H9 (cell line): ENCODE measurements around the gene KRTAP10-8. TPM values are rescaled to one million over a fixed set of nuclear protein-coding genes. Genes with fewer than 3 reads are reported as not detected.

ENCODE experiments used
- DNase-seq: peaks from one replicate; pipeline ENCODE4 v3.0.0-alpha.2; 2017
- H2AFZ ChIP-seq: one replicate; pipeline ENCODE4 v1.6.1; 2013; ENCODE audit warnings: mild to moderate bottlenecking, low read length, control low read depth, moderate library complexity
- H2AK5ac ChIP-seq: 2 replicates; pipeline ENCODE4 v1.6.1; 2013; ENCODE audit warnings: low read length, control low read depth, mixed read lengths; ENCODE audit not compliant: insufficient read length
- H2BK120ac ChIP-seq: one replicate; pipeline ENCODE4 v1.6.1; 2013; ENCODE audit warnings: low read depth, mild to moderate bottlenecking, low read length, control low read depth, inconsistent platforms; ENCODE audit not compliant: poor library complexity, severe bottlenecking
- H2BK12ac ChIP-seq: 2 replicates; pipeline ENCODE4 v1.6.1; 2013; ENCODE audit warnings: low read length, control low read depth, mixed read lengths, low read depth; ENCODE audit not compliant: insufficient read length
- H2BK15ac ChIP-seq: 2 replicates; pipeline ENCODE4 v1.6.1; 2013; ENCODE audit warnings: low read depth, low read length, control low read depth
- H2BK20ac ChIP-seq: one replicate; pipeline ENCODE4 v1.6.1; 2013; ENCODE audit warnings: low read depth, mild to moderate bottlenecking, low read length, control low read depth, inconsistent platforms; ENCODE audit not compliant: poor library complexity, severe bottlenecking
- H2BK5ac ChIP-seq: 2 replicates; pipeline ENCODE4 v1.6.1; 2013; ENCODE audit warnings: low read length, control low read depth, mixed read lengths; ENCODE audit not compliant: insufficient read length
- H3K14ac ChIP-seq: 2 replicates; pipeline ENCODE4 v1.6.1; 2013; ENCODE audit warnings: low read length, control low read depth; ENCODE audit not compliant: insufficient read depth
- H3K18ac ChIP-seq: 2 replicates; pipeline ENCODE4 v1.6.1; 2013; ENCODE audit warnings: low read depth, mild to moderate bottlenecking, mixed read lengths, low read length, control low read depth; ENCODE audit not compliant: insufficient read length
- H3K23ac ChIP-seq: 2 replicates; pipeline ENCODE4 v1.6.1; 2013; ENCODE audit warnings: low read length, control low read depth, mixed read lengths, low read depth; ENCODE audit not compliant: insufficient read length
- H3K23me2 ChIP-seq: 2 replicates; pipeline ENCODE4 v1.6.1; 2013; ENCODE audit warnings: low read depth, mild to moderate bottlenecking, mixed read lengths, low read length, control low read depth; ENCODE audit not compliant: insufficient read length, poor library complexity, severe bottlenecking
- H3K27ac ChIP-seq: 2 replicates; pipeline ENCODE4 v1.5.1; 2013; ENCODE audit warnings: low read length, control low read depth, mixed read lengths, low read depth; ENCODE audit not compliant: insufficient read length
- H3K27me3 ChIP-seq: 2 replicates; pipeline ENCODE4 v1.6.1; 2013; ENCODE audit warnings: low read length, control low read depth, inconsistent platforms; ENCODE audit not compliant: insufficient read depth
- H3K4ac ChIP-seq: 2 replicates; pipeline ENCODE4 v1.6.1; 2013; ENCODE audit warnings: low read depth, mild to moderate bottlenecking, control low read depth, inconsistent platforms, low read length, moderate library complexity
- H3K4me1 ChIP-seq: 2 replicates; pipeline ENCODE4 v1.6.1; 2013; ENCODE audit warnings: low read length, control low read depth, inconsistent platforms; ENCODE audit not compliant: insufficient read depth
- H3K4me2 ChIP-seq: 2 replicates; pipeline ENCODE4 v1.6.1; 2013; ENCODE audit warnings: low read length, control low read depth, mixed read lengths; ENCODE audit not compliant: insufficient read length, insufficient read depth
- H3K56ac ChIP-seq: 2 replicates; pipeline ENCODE4 v1.6.1; 2013; ENCODE audit warnings: low read depth, mild to moderate bottlenecking, mixed read lengths, low read length, control low read depth; ENCODE audit not compliant: insufficient read length
- H3K79me1 ChIP-seq: 2 replicates; pipeline ENCODE4 v1.6.1; 2013; ENCODE audit warnings: low read depth, mild to moderate bottlenecking, moderate library complexity, low read length, control low read depth, inconsistent platforms; ENCODE audit not compliant: insufficient read depth, poor library complexity, severe bottlenecking
- H3K79me2 ChIP-seq: 2 replicates; pipeline ENCODE4 v1.6.1; 2013; ENCODE audit warnings: low read length, control low read depth, inconsistent platforms; ENCODE audit not compliant: insufficient read depth
- H3K9ac ChIP-seq: 2 replicates; pipeline ENCODE4 v1.6.1; 2013; ENCODE audit warnings: low read length, control low read depth, mixed read lengths; ENCODE audit not compliant: insufficient read length; ENCODE audit errors: extremely low read depth
- H3K9me3 ChIP-seq: one replicate; pipeline ENCODE4 v1.6.1; 2013; ENCODE audit warnings: low read depth, low read length, inconsistent platforms; ENCODE audit not compliant: control insufficient read depth
- H3T11ph ChIP-seq: one replicate; pipeline ENCODE4 v1.6.1; 2013; ENCODE audit warnings: mild to moderate bottlenecking, low read length, control low read depth, inconsistent platforms
- H4K20me1 ChIP-seq: one replicate; pipeline ENCODE4 v1.6.1; 2013; ENCODE audit not compliant: control insufficient read depth, insufficient read length, insufficient read depth
- H4K5ac ChIP-seq: 2 replicates; pipeline ENCODE4 v1.6.1; 2013; ENCODE audit warnings: low read depth, mild to moderate bottlenecking, mixed read lengths, low read length, control low read depth; ENCODE audit not compliant: insufficient read length
- H4K8ac ChIP-seq: replicated peaks from 2 replicates; pipeline ENCODE4 v1.6.1; 2013; ENCODE audit warnings: low read length, control low read depth, mixed read lengths, low read depth; ENCODE audit not compliant: insufficient read length
- H4K91ac ChIP-seq: 2 replicates; pipeline ENCODE4 v1.6.1; 2013; ENCODE audit warnings: low read depth, mild to moderate bottlenecking, moderate library complexity, mixed read lengths, low read length, control low read depth; ENCODE audit not compliant: insufficient read length
- H3K27ac Mint-ChIP-seq, 3 experiments: 2 replicates in 2 of 3; 3 replicates in 1 of 3; pipeline ENCODE4 v1.8.0; 2020 to 2021; ENCODE audit warnings: mixed read lengths in 3 of 3, mild to moderate bottlenecking in 1 of 3, moderate library complexity in 1 of 3
- H3K27me3 Mint-ChIP-seq: 2 replicates; pipeline ENCODE4 v1.8.0; 2021; ENCODE audit warnings: low read depth, mild to moderate bottlenecking, moderate library complexity, mixed read lengths
- H3K36me3 Mint-ChIP-seq, 3 experiments: 2 replicates in 2 of 3; 3 replicates in 1 of 3; pipeline ENCODE4 v1.8.0; 2020 to 2021; ENCODE audit warnings: low read depth in 3 of 3, mixed read lengths in 3 of 3; ENCODE audit not compliant: insufficient read depth in 1 of 3
- H3K4me1 Mint-ChIP-seq, 2 experiments: 2 replicates each; pipeline ENCODE4 v1.8.0; 2020; ENCODE audit warnings: mixed read lengths in 2 of 2
- H3K4me3 Mint-ChIP-seq, 2 experiments: 2 replicates in 1 of 2; 3 replicates in 1 of 2; pipeline ENCODE4 v1.8.0; 2020 to 2021; ENCODE audit warnings: mild to moderate bottlenecking in 2 of 2, mixed read lengths in 2 of 2, moderate library complexity in 1 of 2
- H3K9me3 Mint-ChIP-seq, 2 experiments: 2 replicates in 1 of 2; 3 replicates in 1 of 2; pipeline ENCODE4 v1.8.0; 2020; ENCODE audit warnings: mild to moderate bottlenecking in 2 of 2, mixed read lengths in 2 of 2, moderate library complexity in 1 of 2
- CTCF ChIP-seq: fragments of 200-600 bp; sonication (generic); conservative IDR thresholded peaks from 3 replicates; pipeline ENCODE4 v1.8.0; 2021; ENCODE audit warnings: antibody characterized with exemption, mild to moderate bottlenecking
- WGBS: extraction: QIAGEN DNeasy Blood & Tissue Kit; methylation state at CpG from one replicate; pipeline ENCODE4 v1.1.7; 2013; ENCODE audit warnings: missing lambda C conversion rate, low lambda C conversion rate, mixed read lengths; ENCODE audit not compliant: insufficient read length; ENCODE audit errors: extremely low coverage; 5-methylcytosine and 5-hydroxymethylcytosine counted together
- total RNA-seq: library from RNA; stranded (reverse); gene quantifications from 2 replicates; pipeline ENCODE4 v1.2.1, GENCODE V29; 2021

Gene KRTAP10-8
- total RNA-seq, 1 experiment from 2014 or later, result not detected

- Histone ChIP-seq H4K91ac (no peak overlapping the region), H2BK12ac (no peak overlapping the region), H4K5ac (no peak overlapping the region), H2BK15ac (no peak overlapping the region), H3K4ac (no peak overlapping the region), H4K8ac (no peak overlapping the region), H3K4me2 (no peak overlapping the region), H3T11ph (no peak overlapping the region), H3K14ac (no peak overlapping the region), H2BK20ac (no peak overlapping the region), H3K27me3 (no peaks in the 10 kb centered on the region), H3K9me3 (no peaks in the 10 kb centered on the region), H4K20me1 (no peaks in the 10 kb centered on the region), H3K18ac (no peak overlapping the region), H3K27ac (no peak overlapping the region), H3K79me1 (no peaks in the 10 kb centered on the region), H2AFZ (no peak overlapping the region), H3K23me2 (no peaks in the 10 kb centered on the region), H2BK120ac (no peak overlapping the region), H3K4me1 (no peaks in the 10 kb centered on the region), H3K56ac (no peak overlapping the region), H2AK5ac (no peak overlapping the region), H3K9ac (no peak overlapping the region), H3K79me2 (no peaks in the 10 kb centered on the region), H3K23ac (no peak overlapping the region), H2BK5ac (no peak overlapping the region)
- Mint-ChIP-seq H3K27ac (no peak overlapping the region), H3K9me3 (peaks cover 36 to 37% of the 10 kb centered on the region in 2 experiments), H3K4me1 (peaks cover 3 to 7% of the 10 kb centered on the region in 2 experiments; a peak in 2 of 4 replicates), H3K36me3 (peaks cover 11 to 28% (median 16%) of the 10 kb centered on the region in 3 experiments; a peak in 6 of 7 replicates), H3K4me3 (no peak overlapping the region), H3K27me3 (peaks cover 7% of the 10 kb centered on the region)
- WGBS, result no CpG with 5 or more reads among the region's 10 CpGs
- no peak for DNase-seq
- no peak for TF ChIP-seq CTCF
Measured at GRCh38 chr21:44626262-44626661, 14.4 kb downstream of the KRTAP10-8 start.
